ENCODE results near the gene NTRK2. TPM values are rescaled to one million over a fixed set of nuclear protein-coding genes. Genes with fewer than 3 reads are reported as not detected.

NTRK2 gene
- total RNA-seq, 1 donor from 2014 or later = 0.98 TPM

DNA sequence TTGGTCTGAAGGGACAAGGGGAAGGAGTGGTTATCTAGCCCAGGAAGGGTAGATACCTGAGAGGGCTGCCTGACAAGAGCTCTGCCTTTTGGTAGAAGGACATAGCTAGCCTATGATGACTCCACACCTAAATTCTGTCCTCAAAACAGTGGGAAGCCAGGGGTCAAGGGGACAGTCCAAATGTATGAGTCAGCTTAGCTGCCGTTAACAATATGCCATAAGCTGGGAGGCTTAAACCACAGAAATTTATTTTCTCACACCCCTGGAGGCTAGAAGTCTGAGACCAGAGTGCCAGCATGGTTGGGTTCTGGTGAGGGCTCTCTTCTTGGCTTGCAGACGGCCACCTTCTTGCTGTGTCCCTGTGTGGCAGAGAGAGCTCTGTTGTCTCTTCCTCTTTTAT lies 306.4 kb downstream of the NTRK2 start:
- Histone ChIP-seq H3K4me1 (no peaks in the 10 kb centered on the region), H3K4me3 (no peak overlapping the region), H3K36me3 (no peaks in the 10 kb centered on the region), H3K9me3 (no peaks in the 10 kb centered on the region), H3K27ac (no peak overlapping the region), H3K27me3 (no peaks in the 10 kb centered on the region)
- ATAC-seq (no peak), DNase-seq (no peak)
- TF ChIP-seq, protein P1, sequence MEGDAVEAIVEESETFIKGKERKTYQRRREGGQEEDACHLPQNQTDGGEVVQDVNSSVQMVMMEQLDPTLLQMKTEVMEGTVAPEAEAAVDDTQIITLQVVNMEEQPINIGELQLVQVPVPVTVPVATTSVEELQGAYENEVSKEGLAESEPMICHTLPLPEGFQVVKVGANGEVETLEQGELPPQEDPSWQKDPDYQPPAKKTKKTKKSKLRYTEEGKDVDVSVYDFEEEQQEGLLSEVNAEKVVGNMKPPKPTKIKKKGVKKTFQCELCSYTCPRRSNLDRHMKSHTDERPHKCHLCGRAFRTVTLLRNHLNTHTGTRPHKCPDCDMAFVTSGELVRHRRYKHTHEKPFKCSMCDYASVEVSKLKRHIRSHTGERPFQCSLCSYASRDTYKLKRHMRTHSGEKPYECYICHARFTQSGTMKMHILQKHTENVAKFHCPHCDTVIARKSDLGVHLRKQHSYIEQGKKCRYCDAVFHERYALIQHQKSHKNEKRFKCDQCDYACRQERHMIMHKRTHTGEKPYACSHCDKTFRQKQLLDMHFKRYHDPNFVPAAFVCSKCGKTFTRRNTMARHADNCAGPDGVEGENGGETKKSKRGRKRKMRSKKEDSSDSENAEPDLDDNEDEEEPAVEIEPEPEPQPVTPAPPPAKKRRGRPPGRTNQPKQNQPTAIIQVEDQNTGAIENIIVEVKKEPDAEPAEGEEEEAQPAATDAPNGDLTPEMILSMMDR (IDR thresholded peaks at IDR 0.05) = no peak
- intact Hi-C loops (cut with DNase I) = no loop called here

DNA sequence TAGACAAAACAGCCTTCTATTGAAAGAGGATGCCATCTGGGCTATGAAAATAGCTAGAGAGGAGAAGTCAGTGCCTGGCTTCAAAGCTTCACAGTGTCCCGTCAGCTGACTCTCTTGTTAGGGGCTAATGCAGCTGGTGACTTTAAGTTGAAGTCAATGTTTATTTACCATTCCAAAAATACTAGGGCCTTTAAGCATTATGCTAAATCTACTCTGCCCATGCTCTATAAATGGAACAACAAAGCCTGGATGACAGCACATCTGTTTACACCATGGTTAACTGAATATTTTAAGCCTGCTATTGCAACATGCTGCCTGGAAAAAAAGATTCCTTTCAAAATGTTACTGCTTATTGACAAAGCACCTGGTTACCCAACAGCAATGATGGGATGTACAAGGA lies 309.1 kb downstream of the NTRK2 start:
- no peak for DNase-seq
- Histone ChIP-seq H3K4me1 (no peaks in the 10 kb centered on the region), H3K27ac (no peak overlapping the region), H3K4me3 (no peak overlapping the region), H3K36me3 (no peaks in the 10 kb centered on the region), H3K9me3 (no peaks in the 10 kb centered on the region), H3K27me3 (no peaks in the 10 kb centered on the region)
- TF ChIP-seq, protein P1 (IDR thresholded peaks at IDR 0.05) = no peak
- intact Hi-C loops (cut with DNase I) = no loop called here
- no peak for ATAC-seq

GRCh38 chr9:84983749-84984148 lies 314.2 kb downstream of the NTRK2 start:
- Histone ChIP-seq H3K36me3 (no peaks in the 10 kb centered on the region), H3K9me3 (no peaks in the 10 kb centered on the region), H3K4me3 (no peak overlapping the region), H3K27ac (no peak overlapping the region), H3K27me3 (no peaks in the 10 kb centered on the region), H3K4me1 (no peaks in the 10 kb centered on the region)
- TF ChIP-seq, protein P1 (IDR thresholded peaks at IDR 0.05) = no peak
- DNase-seq (no peak), ATAC-seq (no peak)
- intact Hi-C loops (cut with DNase I) = no loop called here

DNA sequence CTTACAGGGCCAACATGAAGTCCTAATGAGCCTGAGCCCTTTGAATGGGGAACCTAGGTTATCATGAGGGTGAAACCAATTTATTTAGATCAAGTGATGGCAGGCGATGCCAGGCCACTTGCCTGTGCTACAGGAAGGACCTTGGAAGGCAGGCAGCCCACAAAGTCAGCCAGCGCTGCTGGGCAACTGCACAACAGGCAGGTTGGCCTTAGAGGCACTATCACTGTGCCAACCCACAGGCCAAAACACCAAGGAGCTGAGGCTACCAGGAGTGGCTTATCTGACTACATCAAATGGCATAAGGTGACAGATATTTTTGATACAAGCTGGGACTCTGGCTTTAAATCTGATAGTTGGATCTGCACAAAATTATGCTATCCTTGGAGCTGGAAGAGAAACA lies 319.1 kb downstream of the NTRK2 start:
- Histone ChIP-seq H3K4me3 (no peak overlapping the region), H3K36me3 (no peaks in the 10 kb centered on the region), H3K9me3 (no peaks in the 10 kb centered on the region), H3K27ac (no peak overlapping the region), H3K27me3 (no peaks in the 10 kb centered on the region), H3K4me1 (no peaks in the 10 kb centered on the region)
- no peak for DNase-seq
- intact Hi-C loops (cut with DNase I) = no loop called here
- TF ChIP-seq, protein P1 (IDR thresholded peaks at IDR 0.05) = no peak
- ATAC-seq = no peak

GRCh38 chr9:84990416-84990815 lies 320.9 kb downstream of the NTRK2 start:
- no peak for DNase-seq
- intact Hi-C loops (cut with DNase I) = no loop called here
- H3K36me3 ChIP-seq = no peaks in the 10 kb centered on the region

More at GRCh38 chr9:84990416-84990815, 320.9 kb downstream of the NTRK2 start:
- no peak for ATAC-seq
- TF ChIP-seq, protein P1 (IDR thresholded peaks at IDR 0.05) = no peak
- no peak overlapping the region for H3K4me3 ChIP-seq
- no peaks in the 10 kb centered on the region for H3K27me3 ChIP-seq
- no peak overlapping the region for H3K27ac ChIP-seq
- H3K4me1 ChIP-seq = no peaks in the 10 kb centered on the region
- no peaks in the 10 kb centered on the region for H3K9me3 ChIP-seq
